Activated effector memory CD4-positive, alpha-beta T cell treated with Interleukin-2 at 50 U/mL for 16 hours (primary cell): ENCODE results near the gene MAML3.

Experiments used
- DNase-seq: peaks from one replicate; pipeline ENCODE4 v3.0.0-alpha.2; 2020

MAML3 gene

DNA sequence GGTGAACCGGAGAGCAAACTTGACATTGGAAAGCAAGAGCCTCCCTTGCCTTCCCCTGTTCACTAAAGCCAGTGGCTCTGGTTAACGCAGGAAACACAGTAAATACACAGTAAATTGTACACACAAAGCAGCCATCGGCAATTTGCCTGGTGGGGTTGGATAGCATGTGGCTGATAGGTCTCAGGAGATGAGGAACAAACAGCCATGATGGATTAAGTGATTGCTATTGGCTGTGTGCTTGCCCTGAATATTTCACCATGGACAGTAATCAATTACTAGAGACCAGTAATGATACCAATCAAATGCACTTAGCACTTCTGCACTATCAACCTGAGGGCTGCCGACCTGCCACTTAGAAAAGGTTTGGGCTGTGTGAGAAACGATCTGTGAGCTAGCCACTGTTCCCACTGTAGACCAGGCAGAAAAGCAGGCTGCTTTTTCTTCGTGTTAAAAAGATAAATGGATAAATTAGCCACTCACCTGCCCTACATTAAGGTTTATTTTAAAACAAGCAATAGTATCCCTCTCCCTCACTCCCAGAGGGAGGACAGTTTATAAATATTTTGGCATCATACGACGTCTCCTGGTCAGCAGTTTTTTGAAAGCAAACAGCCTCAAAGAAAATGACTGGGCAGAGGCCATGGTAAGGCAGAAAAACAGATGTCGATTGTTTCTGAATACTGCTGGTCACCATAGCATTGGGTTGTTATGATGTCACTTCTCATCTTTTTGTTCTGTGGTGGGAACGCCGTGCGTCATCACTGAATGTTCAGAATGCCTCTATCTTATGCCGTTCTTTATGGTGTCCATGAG is 167.1 kb downstream of the MAML3 start:
- no peak for DNase-seq

DNA sequence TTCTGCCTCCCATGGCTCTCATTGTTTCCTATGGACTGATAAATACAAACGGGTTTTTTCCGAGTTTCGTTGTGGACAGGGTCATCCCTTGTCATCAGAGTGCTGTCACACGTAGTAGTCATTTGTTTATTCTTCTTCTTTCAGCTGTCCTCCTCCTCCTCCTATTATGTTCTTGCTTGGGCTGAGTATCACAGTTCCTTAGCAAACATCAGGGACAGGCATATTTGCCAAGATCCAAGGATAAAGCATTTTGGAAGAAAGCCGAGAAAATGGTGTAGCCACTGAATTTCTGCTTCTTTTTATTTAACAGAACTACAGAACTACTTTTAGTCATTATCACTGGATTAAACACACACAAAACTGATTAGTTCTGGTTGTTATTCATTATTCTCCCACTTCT is 167.9 kb downstream of the MAML3 start:
- DNase-seq, result no peak

DNA sequence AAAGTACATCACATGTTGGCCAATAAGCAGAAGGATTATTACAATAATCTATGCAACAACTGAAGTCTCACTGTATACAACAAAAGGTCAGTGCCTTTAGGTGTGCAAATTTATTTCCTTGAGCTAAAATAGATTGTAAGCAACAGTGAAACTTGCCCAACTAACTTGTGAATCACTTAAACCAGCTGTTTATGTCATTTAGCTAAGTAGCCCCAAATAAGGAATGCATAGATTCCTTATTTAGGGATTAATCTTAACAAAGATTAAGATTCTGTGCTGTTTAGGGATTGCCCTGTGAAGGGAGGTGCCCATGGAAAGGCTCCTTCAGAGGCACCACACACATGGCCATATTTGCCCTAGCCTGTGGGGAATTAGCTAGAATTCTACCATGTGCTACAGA is 168.6 kb downstream of the MAML3 start:
- no peak for DNase-seq

DNA sequence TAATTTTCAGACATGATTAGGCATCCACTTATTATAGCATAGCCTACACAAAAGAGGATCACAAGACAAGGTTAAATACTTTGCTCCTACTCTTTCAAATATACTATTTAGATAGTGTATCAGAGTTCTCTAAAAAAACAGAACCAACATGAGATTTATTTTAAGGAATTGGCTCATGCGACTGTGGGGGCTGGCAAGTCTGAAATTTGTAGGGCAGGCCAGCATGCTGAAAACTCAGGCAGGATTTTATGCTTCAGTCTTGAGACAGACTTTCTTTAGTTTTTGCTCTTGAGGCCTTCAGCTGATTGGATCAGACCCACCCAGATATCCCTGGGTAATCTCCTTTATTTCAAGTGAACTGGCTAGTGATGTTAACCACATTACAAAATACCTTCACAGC is 169.5 kb downstream of the MAML3 start:
- DNase-seq, result no peak

DNA sequence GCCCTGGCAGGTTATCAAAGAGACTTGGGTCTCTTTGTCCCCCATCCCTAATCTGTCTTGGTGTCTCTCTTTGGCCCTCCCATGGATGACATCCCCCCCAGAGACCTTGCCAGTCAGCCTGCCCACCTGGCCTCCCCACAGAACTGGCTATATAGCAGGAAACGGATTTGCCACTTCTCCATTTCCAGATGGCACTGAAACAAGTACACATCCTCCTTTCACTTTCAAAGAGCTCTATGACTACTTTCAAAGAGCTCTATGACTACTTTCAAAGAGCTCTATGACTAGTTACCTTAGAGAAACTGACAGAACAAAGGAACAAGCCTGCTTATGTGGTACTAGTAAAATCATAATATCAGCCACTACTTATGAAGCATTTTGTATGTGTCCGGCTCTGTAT is 175.3 kb downstream of the MAML3 start:
- no peak for DNase-seq

DNA sequence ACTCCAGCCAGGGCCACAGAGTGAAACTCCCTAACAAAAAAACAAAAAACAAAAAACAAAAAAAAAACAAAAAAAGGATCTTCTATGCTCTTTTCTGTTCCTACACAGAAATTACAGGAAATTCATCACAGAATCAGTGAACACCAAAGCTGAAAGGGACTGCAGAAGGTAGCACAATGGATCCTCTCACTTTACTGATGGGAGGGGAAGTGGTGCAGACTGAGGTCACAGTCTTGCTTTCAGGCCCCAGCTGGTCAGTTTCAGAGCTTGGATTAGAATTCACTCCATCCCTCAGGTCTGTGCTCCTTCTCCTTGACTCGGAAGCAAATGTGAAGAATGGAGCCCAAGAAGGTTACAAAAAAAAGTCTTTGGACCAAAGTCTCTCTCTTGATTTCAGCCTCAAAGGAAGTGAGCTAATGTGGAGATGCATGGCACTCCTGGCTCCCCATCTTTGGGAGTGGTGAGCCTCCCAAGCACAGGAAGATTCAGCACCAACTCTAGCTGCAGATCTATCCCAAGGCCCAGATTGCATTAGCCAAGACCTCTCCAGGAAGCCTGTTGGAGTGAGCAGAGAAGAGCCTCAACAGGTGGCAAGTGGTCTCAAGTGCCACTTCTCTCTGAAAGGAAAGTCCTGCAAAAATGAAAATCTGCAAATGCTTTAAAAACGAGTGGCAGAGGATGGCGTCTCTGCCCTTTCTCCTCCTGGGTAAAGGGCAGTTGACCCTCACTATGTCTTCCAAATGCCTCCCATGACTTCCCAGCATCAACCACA is 176.0 kb downstream of the MAML3 start:
- DNase-seq, result no peak

DNA sequence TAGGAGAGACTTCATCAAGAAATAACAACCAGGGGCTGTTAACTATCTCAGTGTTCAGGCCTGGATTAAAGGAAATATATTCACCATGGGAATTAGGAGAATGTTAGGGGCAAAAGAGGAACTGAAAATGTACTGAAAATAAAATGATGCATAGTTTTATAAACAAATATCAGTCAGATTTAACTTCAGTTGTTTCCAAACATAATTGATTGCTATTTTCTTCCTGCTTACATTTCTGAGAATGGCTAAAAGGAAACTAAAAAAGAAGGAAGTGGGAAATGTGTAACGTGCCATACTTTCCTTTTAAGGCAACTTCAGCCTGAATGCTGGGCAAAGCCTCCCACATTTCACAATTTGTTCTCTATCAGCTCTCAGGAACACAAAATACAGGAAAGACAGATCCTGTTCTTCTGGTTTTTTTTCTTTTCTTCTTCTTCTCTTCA is 178.1 kb downstream of the MAML3 start:
- no peak for DNase-seq

DNA sequence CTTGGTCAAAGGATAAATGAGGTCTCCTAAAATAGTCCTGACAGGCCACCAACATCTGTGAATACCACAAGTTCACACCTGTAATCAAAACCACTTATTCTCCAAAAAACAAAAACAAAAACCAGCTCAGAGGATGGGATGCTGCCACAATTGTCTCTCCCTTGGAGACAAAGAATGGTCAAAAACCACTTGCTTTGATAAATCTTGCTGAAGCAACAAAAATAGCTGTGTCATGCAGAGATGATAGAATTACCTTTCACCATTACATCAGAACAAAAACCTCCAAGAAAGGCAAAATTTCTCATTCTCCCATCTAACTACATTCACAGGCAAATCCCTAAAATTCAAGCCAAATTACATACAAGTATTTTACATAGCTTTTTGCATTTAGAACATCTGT is 180.4 kb downstream of the MAML3 start:
- DNase-seq, result no peak

DNA sequence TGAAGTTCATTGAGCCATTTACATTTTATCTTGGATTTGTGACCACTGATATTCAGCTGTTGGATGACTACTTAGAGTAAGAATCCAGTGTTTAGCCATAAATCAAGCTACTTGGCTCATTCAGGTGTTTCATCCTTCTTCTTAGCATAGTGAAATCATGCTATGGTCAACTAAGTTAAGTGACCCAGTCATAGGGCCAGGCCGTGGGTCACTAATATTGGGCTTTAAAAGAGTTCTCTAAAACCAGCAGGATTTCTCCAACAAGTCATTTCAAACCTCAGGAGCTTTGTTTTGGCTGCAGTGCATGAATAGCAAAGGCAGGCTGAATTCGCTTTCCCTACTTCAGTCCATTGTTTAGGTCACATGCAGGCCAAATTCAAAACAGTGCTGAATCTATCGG is 181.0 kb downstream of the MAML3 start:
- DNase-seq, result no peak

DNA sequence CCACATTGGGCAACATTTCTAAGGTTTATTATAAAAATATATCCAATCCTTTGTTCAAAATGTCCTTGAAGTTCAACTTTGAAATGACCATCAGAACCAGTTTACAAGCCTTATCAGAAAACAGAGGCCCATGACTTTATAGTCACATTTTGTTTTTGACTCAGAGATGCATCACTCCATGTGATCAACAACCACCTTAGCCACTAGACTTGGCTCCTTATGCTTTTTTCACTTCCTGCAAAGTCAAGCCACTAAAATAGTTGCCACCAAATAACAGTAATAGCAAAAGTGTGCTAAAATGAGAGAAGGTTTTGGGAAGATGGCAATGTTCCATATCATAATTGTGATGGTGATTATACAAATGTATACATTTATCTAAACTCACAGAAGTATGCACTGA is 181.7 kb downstream of the MAML3 start:
- DNase-seq, result no peak

DNA sequence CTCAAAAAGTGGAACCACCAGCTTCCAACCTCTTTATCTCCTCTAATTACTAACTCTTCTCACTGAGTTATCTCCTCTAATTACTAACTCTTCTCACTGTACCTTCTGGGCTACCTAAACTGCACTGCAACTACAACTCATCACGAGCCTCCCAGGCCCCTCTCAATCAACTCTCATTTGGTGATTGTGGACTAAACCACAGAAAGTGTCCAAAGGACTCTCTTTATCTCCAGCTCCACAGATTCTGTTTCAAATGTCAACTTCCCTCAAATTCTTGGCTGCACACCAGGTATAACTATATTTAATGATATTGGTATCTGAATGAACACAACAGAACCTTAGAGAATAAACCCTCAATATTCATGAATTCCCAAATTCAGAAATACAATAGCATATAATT is 182.9 kb downstream of the MAML3 start:
- no peak for DNase-seq

DNA sequence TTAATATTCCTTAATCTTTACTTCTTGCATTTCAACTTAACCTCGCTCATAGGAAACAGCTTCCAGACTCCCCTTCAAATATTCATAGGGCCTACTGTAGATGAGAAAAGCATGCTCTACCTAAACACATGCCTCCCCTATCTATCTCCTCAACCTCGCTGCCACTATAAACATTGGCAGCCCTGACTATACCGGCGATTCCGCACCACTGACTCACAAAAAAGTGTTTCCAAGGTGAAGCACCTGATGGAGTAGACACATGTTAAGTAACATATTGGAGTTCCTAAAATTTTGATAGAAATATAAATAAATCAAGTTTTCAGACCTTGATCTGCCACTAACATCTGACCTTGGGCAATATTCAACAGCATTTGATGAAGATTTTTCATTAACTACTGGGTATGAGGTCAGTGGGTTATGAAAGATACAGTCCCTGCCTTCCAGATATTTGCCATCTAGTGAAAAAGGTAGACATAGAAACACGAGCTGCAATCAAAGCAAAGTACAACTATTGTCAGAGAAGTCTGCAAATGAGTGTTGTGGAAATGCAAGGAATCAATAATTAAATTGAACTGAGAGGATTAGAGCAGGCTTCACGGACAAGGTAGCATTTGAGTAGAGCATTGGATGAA is 184.2 kb downstream of the MAML3 start:
- DNase-seq, result no peak

DNA sequence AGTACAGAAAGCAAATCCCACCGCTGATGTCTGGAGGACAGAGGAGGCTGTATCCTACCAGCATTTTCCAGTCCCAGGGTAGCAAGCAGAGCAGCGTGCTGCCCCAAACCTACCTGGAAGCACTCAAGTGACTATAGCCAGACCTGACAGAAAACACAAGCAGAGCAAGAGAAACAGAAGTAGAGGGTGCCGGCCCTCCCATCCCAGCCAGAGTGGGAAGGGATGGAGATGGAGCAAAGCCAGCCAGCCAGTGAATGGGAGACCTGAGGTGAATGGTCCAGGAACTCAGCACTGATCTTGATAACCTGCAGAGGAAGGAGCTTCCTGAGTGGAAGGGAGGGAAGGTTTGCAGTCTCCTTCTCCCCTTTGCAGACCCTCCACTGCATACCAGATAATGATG is 185.2 kb downstream of the MAML3 start:
- no peak for DNase-seq

DNA sequence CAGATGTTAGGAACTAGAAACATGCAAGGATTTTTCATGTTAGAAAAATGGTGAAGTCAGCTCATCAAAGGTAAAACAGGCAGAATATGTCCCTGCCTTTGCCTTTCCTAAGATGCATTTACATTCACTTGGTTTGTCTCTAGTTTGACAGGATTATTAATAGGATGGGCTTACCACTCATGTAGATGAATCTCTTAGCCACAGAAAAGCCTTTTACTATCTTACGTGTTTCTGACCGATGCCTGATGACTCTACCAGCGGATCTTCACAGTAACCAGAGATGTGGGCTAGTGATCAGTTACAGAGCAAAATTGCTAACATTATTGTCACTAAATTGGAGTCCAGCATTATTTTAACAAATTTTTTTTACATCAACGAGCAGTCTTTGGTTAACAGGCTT is 187.6 kb downstream of the MAML3 start:
- DNase-seq, result no peak

DNA sequence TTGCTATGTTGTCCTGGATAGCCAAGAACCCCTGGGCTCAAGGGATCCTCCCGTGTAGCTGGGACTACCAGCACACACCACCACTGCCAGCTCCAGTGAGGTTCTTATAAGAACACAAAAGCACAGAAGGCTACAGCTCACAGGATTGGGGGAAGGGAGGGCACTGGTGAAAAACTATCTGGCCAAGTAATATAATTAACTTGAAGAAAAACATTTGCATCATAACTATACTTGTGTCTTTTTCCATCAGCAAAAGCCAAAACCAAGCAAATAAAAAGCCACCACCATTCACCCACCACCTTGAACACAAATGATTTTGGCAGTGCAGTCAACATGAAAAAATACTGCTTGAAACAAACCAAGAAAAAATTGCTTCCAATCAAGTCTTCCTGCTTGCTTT is 188.2 kb downstream of the MAML3 start:
- no peak for DNase-seq

DNA sequence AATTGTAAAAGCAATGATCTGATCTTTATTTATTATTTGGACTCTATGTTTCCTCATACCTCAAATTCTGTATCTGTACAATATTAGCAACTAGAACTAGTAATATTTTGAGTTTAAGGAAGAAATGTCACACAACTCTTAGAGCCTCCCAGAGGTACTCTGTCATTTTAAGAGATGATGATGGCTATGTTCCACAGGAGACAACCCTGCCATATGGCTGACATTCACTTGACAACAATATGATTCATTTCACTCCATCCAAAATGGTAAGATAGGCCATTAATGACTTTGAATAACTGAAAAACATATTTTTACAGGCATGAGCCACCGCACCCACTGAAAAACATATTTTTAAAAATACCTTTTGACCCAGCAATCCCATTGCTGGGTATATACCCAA is 190.3 kb downstream of the MAML3 start:
- DNase-seq, result no peak

DNA sequence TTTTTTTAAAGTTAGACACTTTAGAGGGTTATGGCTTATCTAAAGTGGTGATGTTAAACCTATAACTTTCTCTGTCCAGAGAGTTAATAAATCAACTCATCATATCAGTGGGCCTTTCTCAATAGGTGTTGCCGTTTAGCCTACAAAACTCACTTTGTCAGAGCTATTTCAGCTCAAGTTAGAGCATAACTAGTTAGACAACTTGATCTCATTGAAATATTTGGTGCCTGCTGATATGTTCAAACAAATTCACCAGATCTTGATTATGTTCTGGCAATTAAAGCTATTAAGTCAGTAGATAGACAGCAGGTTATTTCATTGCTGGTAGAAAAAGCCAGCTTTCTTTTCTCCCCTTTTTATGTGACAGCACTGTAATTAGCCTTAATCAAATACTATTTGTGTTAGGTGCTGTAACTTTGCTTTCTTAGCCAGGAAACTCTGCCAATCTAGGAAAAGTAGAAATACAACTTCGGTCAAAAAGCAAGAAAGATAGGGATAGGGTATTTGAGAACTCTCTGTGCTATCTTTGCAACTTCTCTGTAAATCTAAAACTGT is 191.8 kb downstream of the MAML3 start:
- no peak for DNase-seq

DNA sequence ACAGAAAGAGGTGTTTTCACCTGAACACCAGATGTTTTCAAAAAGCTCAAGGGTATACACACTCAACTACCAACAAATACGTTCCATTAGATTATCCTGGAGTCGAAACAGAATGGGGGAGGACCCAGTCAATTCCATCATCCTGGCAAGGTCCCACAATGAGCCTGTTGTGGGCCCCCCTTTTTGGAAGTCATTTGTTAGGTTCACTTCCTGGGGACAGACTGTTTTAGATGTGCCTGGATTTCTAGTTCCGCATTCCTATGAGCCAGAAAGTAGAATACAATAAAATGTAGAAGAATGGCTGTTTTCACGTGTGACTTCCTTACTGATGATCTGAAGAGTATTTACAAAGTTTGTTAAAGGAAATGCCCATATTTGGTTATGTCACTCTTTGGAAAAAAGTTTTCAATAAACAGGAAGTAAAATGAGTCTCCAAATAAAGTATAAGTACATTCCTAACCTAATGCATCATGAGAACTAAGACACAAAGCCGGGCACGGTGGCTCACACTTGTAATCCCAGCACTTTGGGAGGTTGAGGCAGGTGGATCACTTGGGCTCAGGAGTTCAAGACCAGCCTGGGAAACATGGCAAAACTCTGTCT is 192.5 kb downstream of the MAML3 start:
- no peak for DNase-seq

DNA sequence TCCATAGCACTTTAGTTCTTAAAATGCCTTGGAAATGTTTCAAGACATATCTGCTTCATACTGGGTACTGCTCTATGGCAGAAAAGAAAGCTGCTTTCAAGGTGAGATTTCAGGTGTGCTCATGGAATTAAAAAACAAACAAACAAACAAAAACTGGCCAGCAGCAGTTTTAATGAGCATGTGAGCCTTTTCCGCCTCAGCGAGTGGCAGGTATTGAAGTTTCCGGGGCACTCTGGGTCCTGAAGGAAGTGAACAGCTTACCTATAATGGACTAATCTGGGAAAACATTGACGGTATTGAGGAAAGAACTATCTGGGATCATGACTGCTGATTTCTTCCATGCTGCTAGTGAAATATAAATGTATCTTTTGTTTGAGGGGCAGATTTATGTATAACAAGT is 194.6 kb downstream of the MAML3 start:
- DNase-seq, result no peak

DNA sequence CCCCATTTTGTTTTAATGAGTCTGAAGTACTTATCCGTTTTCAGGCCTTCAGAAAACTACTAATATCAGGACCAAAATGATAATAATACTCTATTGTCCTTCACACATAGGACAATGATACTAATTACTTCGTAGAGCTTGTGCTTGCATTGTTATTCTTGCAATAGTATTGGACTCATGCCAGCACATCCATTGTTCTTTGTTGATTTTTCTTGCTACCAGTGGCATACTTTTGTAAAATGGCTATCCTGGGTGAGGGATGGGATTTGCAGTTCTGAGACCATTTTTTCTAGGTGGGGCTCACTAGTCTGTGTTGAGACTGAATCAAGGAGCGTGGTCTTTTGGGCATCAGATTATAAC is 195.3 kb downstream of the MAML3 start:
- no peak for DNase-seq

DNA sequence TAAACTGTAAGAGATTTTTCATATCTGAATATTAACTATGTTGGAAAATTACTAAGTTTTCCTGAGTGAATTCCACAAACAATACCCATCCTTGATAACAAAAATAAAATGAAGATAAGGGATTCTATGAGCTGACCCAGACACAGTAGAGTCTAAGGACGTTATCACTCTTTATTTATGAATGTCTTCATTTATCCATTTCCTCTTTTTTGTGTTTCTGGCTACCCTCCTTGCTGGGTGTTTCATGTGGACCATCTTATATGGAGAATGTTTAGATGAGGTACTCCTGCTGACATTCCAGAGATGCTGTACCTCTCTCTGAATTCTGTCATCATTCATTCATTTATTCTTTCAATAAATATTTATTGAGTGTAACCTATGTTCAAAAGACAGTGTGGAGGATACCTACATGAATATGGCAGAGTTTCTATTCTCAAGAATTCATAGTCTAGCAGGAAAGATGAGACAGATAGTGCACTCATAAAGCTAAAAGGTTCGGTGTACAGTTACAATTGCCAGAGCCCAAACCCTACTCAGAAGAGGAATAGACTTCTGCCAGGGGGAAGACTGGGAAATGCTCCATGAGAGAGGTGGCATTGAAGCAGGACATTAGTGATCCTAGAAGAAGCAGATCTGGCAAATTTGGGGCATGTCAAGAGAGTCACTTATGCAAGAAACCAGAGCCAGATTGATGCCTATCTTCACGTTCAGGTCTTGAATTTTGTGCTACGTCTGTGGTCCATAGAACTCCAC is 195.8 kb downstream of the MAML3 start:
- DNase-seq, result no peak

DNA sequence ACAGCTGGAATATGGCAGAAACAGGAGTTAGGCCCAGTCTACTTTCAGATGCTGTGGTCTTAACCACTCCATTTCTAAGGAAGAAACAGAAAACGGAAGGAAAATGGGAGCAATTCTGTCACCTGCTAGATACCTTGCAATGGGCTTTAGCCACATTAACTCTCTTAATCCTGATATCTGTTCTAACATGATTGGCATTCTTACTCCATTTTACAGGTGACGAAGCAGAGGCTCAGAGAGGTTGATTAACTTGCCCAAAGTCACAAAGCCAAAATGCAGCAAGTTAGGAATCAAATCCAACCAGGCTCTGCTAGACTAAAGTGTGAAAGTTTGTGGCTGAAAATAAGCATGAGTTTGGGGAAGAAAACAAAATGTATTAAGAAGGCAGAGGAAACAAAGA is 196.9 kb downstream of the MAML3 start:
- DNase-seq, result no peak
